CD14-positive monocyte (primary cell): ENCODE data around the gene ALDH2. TPM values are rescaled to one million over a fixed set of nuclear protein-coding genes. Genes with fewer than 3 reads are reported as not detected.

Experiments
- DNase-seq, 3 donors: peaks; one replicate each; pipeline ENCODE4 v3.0.0-alpha.2; 2011 to 2022
- H2AFZ ChIP-seq: 2 replicates; pipeline ENCODE4 v1.6.0; 2012; ENCODE audit warnings: mild to moderate bottlenecking, low read depth, low read length, inconsistent platforms; ENCODE audit not compliant: insufficient read depth, poor library complexity, severe bottlenecking
- H3K27ac ChIP-seq, 2 donors: 1 replicate in 1 of 2; 2 replicates in 1 of 2; pipeline ENCODE4 v1.5.1; 2012 to 2013; ENCODE audit warnings: low read length in 2 of 2, control low read depth in 1 of 2, inconsistent platforms in 1 of 2, low read depth in 1 of 2, mild to moderate bottlenecking in 1 of 2
- H3K27me3 ChIP-seq, 2 donors: one replicate each; pipeline versions ENCODE4 v1.6.0 to v1.6.1; 2011 to 2013; ENCODE audit warnings: low read length in 2 of 2; ENCODE audit not compliant: control insufficient read depth in 2 of 2, insufficient read depth in 2 of 2
- H3K36me3 ChIP-seq, 2 donors: replicated peaks in 1 of 2; 1 replicate in 1 of 2; 2 replicates in 1 of 2; pipeline versions ENCODE4 v1.5.1 to v1.6.1; 2012 to 2013; ENCODE audit warnings: low read length in 2 of 2, control low read depth in 1 of 2, inconsistent platforms in 1 of 2, mild to moderate bottlenecking in 1 of 2; ENCODE audit not compliant: insufficient read depth in 2 of 2, control insufficient read depth in 1 of 2
- H3K4me1 ChIP-seq, 2 donors: 1 replicate in 1 of 2; 2 replicates in 1 of 2; pipeline versions ENCODE4 v1.5.1 to v1.6.1; 2012 to 2013; ENCODE audit warnings: low read length in 2 of 2, control low read depth in 1 of 2, inconsistent platforms in 1 of 2, mild to moderate bottlenecking in 1 of 2, moderate library complexity in 1 of 2; ENCODE audit not compliant: insufficient read depth in 2 of 2, control insufficient read depth in 1 of 2
- H3K4me2 ChIP-seq: replicated peaks from 2 replicates; pipeline ENCODE3; 2012; ENCODE audit warnings: low read length, moderate library complexity, mild to moderate bottlenecking; ENCODE audit not compliant: poor library complexity, severe bottlenecking; ENCODE audit errors: extremely low read depth
- H3K4me3 ChIP-seq, 3 experiments: fragments of 200-600 bp in 1 of 3; sonication (generic) in 1 of 3; replicated peaks in 1 of 3; 1 replicate in 2 of 3; 2 replicates in 1 of 3; pipeline ENCODE4 v1.5.1; 2011 to 2013; ENCODE audit warnings: low read length in 3 of 3, mild to moderate bottlenecking in 3 of 3, control low read depth in 2 of 3, low read depth in 2 of 3, inconsistent platforms in 1 of 3, moderate library complexity in 1 of 3
- H3K79me2 ChIP-seq: 2 replicates; pipeline ENCODE4 v1.6.0; 2012; ENCODE audit warnings: mild to moderate bottlenecking, control low read depth, inconsistent platforms, low read length, moderate library complexity; ENCODE audit not compliant: insufficient read depth
- H3K9ac ChIP-seq: 2 replicates; pipeline ENCODE4 v1.6.0; 2017; ENCODE audit warnings: low read length, mild to moderate bottlenecking; ENCODE audit not compliant: insufficient read depth, poor library complexity, severe bottlenecking
- H3K9me3 ChIP-seq, 2 donors: replicated peaks in 1 of 2; 1 replicate in 1 of 2; 2 replicates in 1 of 2; pipeline versions ENCODE4 v1.5.1 to v1.6.1; 2012 to 2013; ENCODE audit warnings: low read length in 2 of 2, control low read depth in 1 of 2; ENCODE audit not compliant: control insufficient read depth in 1 of 2, insufficient read depth in 1 of 2
- H4K20me1 ChIP-seq: 2 replicates; pipeline ENCODE4 v1.6.0; 2012; ENCODE audit warnings: mild to moderate bottlenecking, low read length, control low read depth, moderate library complexity; ENCODE audit not compliant: insufficient read depth
- H3K27ac Mint-ChIP-seq, 7 donors: one replicate each; pipeline ENCODE4 v1.8.0; 2020; ENCODE audit warnings: mild to moderate bottlenecking in 7 of 7, mixed read lengths in 7 of 7, moderate library complexity in 6 of 7, inconsistent platforms in 2 of 7
- H3K27me3 Mint-ChIP-seq, 3 donors: one replicate each; pipeline ENCODE4 v1.8.0; 2021 to 2022; ENCODE audit warnings: low read depth in 3 of 3, mild to moderate bottlenecking in 3 of 3, mixed read lengths in 3 of 3, moderate library complexity in 3 of 3, inconsistent platforms in 1 of 3
- H3K36me3 Mint-ChIP-seq, 2 donors: one replicate each; pipeline ENCODE4 v1.8.0; 2020; ENCODE audit warnings: mixed read lengths in 2 of 2, inconsistent platforms in 1 of 2, mild to moderate bottlenecking in 1 of 2
- H3K4me1 Mint-ChIP-seq: one replicate; pipeline ENCODE4 v1.8.0; 2020; ENCODE audit warnings: mild to moderate bottlenecking, mixed read lengths
- H3K4me3 Mint-ChIP-seq, 2 donors: one replicate each; pipeline ENCODE4 v1.8.0; 2020; ENCODE audit warnings: mild to moderate bottlenecking in 2 of 2, mixed read lengths in 2 of 2, moderate library complexity in 1 of 2
- H3K9me3 Mint-ChIP-seq, 7 donors: one replicate each; pipeline ENCODE4 v1.8.0; 2020 to 2022; ENCODE audit warnings: mixed read lengths in 7 of 7, mild to moderate bottlenecking in 6 of 7, moderate library complexity in 6 of 7, inconsistent platforms in 2 of 7
- CTCF ChIP-seq: fragments of 200-600 bp; IDR thresholded peaks from one replicate; pipeline ENCODE4 v1.8.0; 2022; ENCODE audit warnings: antibody characterized with exemption, mild to moderate bottlenecking
- WGBS: methylation state at CpG from one replicate; pipeline ENCODE4 v1.1.5; 2013; ENCODE audit warnings: missing lambda C conversion rate; ENCODE audit not compliant: insufficient coverage; 5-methylcytosine and 5-hydroxymethylcytosine counted together
- intact Hi-C, 2 donors: fragments of 100-400 bp; cut with micrococcal nuclease; formaldehyde crosslinking; loops; one replicate each; pipeline versions ENCODE4 v1.15.0 to v1.15.1; 2023
- polyA plus RNA-seq, 3 donors: library from polyadenylated mRNA; depleted of rRNA in 1 of 3; unstranded in 2 of 3; stranded (reverse) in 1 of 3; fragments of 300-500 nt in 2 of 3; fragments of >200 nt in 1 of 3; fragmentation: Illumina TruSeq in 2 of 3; gene quantifications; 1 replicate in 2 of 3; 2 replicates in 1 of 3; pipeline ENCODE4 v1.2.3, GENCODE V29; 2012 to 2021

ALDH2 gene
- polyA plus RNA-seq, 3 donors: 272 to 404 (median 384) TPM

- no peak for DNase-seq
- TF ChIP-seq CTCF: no peak
- H2AFZ ChIP-seq: peak overlapping the region; percentile 81
- H3K79me2 ChIP-seq: peaks cover 65% of the 10 kb centered on the region
- H3K4me1 ChIP-seq: peaks cover 22 to 33% of the 10 kb centered on the region in 2 donors
- H3K4me2 ChIP-seq: peak overlapping the region; percentile 90
- Mint-ChIP-seq H3K9me3 (no peaks in the 10 kb centered on the region), H3K36me3 (peaks cover 30 to 51% of the 10 kb centered on the region in 2 donors), H3K27me3 (no peaks in the 10 kb centered on the region), H3K27ac (peak overlapping the region; percentile 94 to 97 (median 96)), H3K4me1 (peaks cover 42% of the 10 kb centered on the region), H3K4me3 (peak overlapping the region; percentile 93 to 96)
- H3K36me3 ChIP-seq: peaks cover 13 to 19% of the 10 kb centered on the region in 2 donors
- no peaks in the 10 kb centered on the region for H3K9me3 ChIP-seq
- peak overlapping the region; percentile 51 to 97 for H3K27ac ChIP-seq
- H3K4me3 ChIP-seq: peak overlapping the region; percentile 78 to 97 (median 90)
- no peaks in the 10 kb centered on the region for H3K27me3 ChIP-seq
- intact Hi-C loops: loop anchor here in 1 of 2 donors (5.0 kb wide), 3 partner anchors 64 to 566 kb away; partner anchors contain the start of genes ERP29, RPL6 and TMEM116
- H4K20me1 ChIP-seq: peaks cover 13% of the 10 kb centered on the region
- 0% methylated on average over 6 of the region's 13 CpGs for WGBS
- peak overlapping the region; percentile 98 for H3K9ac ChIP-seq
These were observed 74.6 kb downstream of the ALDH2 start for GRCh38 chr12:111841236-111841749.

DNA sequence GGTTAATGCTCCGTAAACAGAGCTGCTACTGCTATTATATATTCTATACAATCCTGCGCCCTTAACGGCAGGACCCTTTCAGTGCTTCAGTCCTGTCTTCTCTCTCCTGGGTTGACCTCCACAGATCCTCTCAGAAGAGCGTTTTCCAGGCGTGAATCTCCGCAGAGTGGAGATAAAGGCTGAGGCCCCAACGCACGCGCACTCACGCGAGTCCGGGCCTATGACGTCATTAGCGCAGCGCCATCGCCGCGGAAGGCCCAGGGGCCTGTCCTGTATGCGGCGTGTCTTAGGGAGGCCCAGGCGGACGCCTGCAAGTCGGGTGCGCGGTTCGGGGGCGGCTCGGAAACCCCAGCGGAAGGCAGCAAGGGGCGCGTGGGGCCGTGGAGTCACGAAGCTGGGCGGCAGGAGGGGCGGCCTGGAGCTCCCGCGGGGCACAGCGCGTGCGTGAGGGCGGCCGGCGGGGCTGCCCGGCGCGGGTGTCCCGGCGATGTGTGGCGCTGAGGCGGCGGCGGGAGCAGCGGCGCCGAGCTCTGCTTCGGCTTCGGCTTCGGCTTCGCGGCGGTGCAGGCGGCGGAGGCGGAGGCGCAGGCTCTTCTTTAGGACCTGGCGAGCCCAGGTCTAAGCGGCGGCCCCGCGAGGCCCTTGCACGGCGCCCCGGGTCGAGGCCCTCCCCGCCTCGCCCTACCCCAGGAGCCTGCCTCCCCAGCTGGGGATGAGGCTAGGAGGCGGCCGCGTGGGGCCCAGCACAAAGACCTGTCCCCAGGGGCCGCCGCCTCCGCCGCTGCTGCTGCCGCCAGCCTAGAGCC, 75.2 kb downstream of the ALDH2 start, which contains the start of gene MAPKAPK5:
Gene MAPKAPK5, plus strand, starts transcription at position 479 of the 806 bp plus-strand sequence. CDS start 506 bp downstream, outside the sequence.
- Histone ChIP-seq H3K4me3 (peak within 1 kb of the TSS; percentile 78 to 97 (median 90)), H3K36me3 (peaks cover 14 to 19% of the 10 kb centered on the region in 2 donors), H3K27ac (peak within 1 kb of the TSS; percentile 51 to 97), H3K79me2 (peaks cover 71% of the 10 kb centered on the region), H3K4me1 (peaks cover 22 to 33% of the 10 kb centered on the region in 2 donors), H3K9ac (peak within 1 kb of the TSS; percentile 98), H3K4me2 (peak within 1 kb of the TSS; percentile 90), H4K20me1 (peaks cover 13% of the 10 kb centered on the region), H3K27me3 (no peaks in the 10 kb centered on the region), H2AFZ (peak within 1 kb of the TSS; percentile 81), H3K9me3 (no peaks in the 10 kb centered on the region)
- intact Hi-C loops: loop anchor here in 1 of 2 donors (5.0 kb wide), 3 partner anchors 65 to 565 kb away; partner anchors contain the start of genes ERP29, RPL6 and TMEM116
- no peak for TF ChIP-seq CTCF
- under 1% methylated on average over 81 of the region's 84 CpGs for WGBS
- Mint-ChIP-seq H3K9me3 (peaks cover 0 to 1% (median 0%) of the 10 kb centered on the region in 7 donors), H3K27ac (peak within 1 kb of the TSS; percentile 94 to 97 (median 96)), H3K36me3 (peaks cover 30 to 58% of the 10 kb centered on the region in 2 donors), H3K27me3 (no peaks in the 10 kb centered on the region), H3K4me3 (peak within 1 kb of the TSS; percentile 93 to 96), H3K4me1 (peaks cover 39% of the 10 kb centered on the region)
- peak; percentile 88 to 95 (median 95) for DNase-seq
